Stimulated activated naive B cell treated with anti-CD40 and anti-IgM and Interleukin-4, amounts not matched to agents 10 μg/mL and 1 μg/mL and 100 μg/mL, for 72 hours (primary cell): ENCODE results near the gene GOLGA6D.
"Not testable (repeated sequence)": the region's sequence is repeated elsewhere in the genome, so short reads cannot be mapped to it uniquely, and the experiment has no call there.

Experiments
- ATAC-seq, 2 donors: fragments of 150-1000 bp; cut with Tn5 transposase; replicated peaks; 2 replicates each; pipeline ENCODE4 v1.10.0; 2021; ENCODE audit warnings: moderate library complexity in 1 of 2
- DNase-seq: peaks from one replicate; pipeline ENCODE4 v3.0.0; 2021
- H3K27ac Mint-ChIP-seq: one replicate; pipeline ENCODE4 v1.8.0; 2022; ENCODE audit warnings: mild to moderate bottlenecking, mixed read lengths
- H3K27me3 Mint-ChIP-seq, 2 donors: one replicate each; pipeline ENCODE4 v1.8.0; 2022; ENCODE audit warnings: mixed read lengths in 2 of 2
- H3K36me3 Mint-ChIP-seq, 2 donors: one replicate each; pipeline ENCODE4 v1.8.0; 2022; ENCODE audit warnings: mixed read lengths in 2 of 2, mild to moderate bottlenecking in 1 of 2
- H3K4me1 Mint-ChIP-seq, 2 donors: one replicate each; pipeline ENCODE4 v1.8.0; 2022; ENCODE audit warnings: mixed read lengths in 2 of 2, mild to moderate bottlenecking in 1 of 2
- H3K4me3 Mint-ChIP-seq, 2 donors: one replicate each; pipeline ENCODE4 v1.8.0; 2022; ENCODE audit warnings: mild to moderate bottlenecking in 2 of 2, mixed read lengths in 2 of 2, moderate library complexity in 1 of 2
- H3K9me3 Mint-ChIP-seq, 2 donors: one replicate each; pipeline ENCODE4 v1.8.0; 2022; ENCODE audit warnings: mixed read lengths in 2 of 2, mild to moderate bottlenecking in 1 of 2

Gene GOLGA6D

DNA sequence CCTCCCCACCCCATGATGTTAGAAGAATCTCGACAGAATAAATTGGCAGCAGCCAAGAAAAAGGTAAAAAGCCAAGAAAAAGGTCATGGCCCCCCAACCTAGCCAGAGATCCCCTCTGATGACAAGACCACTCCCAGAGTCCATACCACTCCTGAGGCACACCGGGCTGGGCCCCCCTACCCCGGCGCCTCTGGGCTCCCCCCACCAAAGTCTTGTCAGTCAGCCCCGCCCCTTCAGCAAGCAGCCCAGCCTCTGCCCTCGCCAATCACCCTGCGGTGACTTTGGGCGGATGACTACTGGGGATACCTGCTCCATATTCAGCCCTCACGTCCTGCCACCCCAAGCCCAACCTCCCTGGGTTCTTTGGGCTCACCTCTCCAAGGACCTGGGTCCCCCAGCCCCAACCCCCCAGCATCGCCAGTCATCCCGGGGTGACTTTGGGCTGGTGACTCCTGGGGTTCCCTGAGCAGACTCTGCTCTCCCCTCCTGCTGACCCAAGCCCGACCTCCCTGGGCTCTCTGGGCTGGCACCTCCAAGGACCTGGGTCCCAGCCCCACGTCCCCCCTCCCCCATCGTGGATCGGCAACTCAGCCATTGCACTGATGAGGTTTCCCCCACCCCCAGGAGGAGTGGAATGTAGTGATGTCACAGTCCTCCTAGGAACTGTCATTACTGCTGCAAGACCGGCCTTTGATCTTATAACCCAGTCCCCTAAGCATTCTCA, 23.9 kb upstream of the GOLGA6D start:
- H3K27me3 Mint-ChIP-seq, H3K27ac Mint-ChIP-seq, DNase-seq, ATAC-seq, H3K4me3 Mint-ChIP-seq, H3K4me1 Mint-ChIP-seq, H3K9me3 Mint-ChIP-seq, H3K36me3 Mint-ChIP-seq: not testable (repeated sequence)

DNA sequence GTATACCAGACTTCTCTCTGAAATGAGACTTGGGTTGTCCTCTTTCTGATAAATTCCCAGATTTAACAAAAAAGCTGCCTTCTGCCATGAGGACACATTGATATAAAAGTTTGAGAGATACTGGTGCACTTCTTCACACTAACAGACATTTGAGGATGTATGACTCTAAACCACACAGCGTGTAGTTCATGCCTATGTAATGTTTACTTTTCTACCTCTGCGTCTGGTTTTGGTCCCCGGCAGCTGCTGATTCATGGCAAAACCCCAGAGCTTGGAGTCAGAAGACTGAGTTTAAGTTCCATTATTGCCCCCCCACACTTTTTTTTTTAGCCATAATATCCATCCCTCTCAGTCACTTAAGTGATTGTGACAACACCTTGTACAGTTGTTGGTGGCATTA, 22.8 kb upstream of the GOLGA6D start:
- H3K9me3 Mint-ChIP-seq, DNase-seq, H3K4me3 Mint-ChIP-seq, H3K36me3 Mint-ChIP-seq, ATAC-seq, H3K4me1 Mint-ChIP-seq, H3K27me3 Mint-ChIP-seq, H3K27ac Mint-ChIP-seq: not testable (repeated sequence)

DNA sequence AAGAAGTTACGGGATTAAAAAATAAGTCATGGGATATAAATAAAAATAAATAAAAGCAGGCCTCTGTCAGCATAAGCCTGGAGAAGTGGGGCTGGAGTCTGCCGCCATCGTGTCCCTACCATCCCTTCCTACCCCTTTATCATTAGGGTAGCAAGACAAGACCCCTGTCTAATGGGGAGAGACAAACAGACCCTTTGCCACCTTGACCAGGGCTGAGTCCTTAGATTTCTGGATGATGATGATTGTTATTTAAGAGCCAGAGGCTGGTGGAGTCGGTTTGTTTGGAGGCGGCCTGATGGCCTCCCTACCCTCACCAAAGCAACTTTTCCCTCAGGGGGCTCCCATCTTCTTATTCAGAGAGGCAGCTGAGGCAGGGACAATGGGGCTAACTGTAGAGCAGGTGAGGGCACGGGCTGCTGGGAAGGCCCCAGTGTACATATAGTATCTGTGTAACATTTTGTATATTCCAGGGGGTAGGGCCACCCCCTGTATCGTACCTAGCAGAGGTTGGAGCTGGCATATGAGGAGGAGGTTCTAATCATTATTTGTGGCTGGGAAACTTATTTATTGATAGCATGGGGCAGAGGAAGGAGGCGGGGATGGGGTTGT, 8.8 kb upstream of the GOLGA6D start:
- not testable (repeated sequence) for H3K36me3 Mint-ChIP-seq, DNase-seq, ATAC-seq, H3K9me3 Mint-ChIP-seq, H3K27ac Mint-ChIP-seq, H3K4me1 Mint-ChIP-seq, H3K4me3 Mint-ChIP-seq
- peaks cover 3 to 11% of the 10 kb centered on the region in 2 donors for H3K27me3 Mint-ChIP-seq

DNA sequence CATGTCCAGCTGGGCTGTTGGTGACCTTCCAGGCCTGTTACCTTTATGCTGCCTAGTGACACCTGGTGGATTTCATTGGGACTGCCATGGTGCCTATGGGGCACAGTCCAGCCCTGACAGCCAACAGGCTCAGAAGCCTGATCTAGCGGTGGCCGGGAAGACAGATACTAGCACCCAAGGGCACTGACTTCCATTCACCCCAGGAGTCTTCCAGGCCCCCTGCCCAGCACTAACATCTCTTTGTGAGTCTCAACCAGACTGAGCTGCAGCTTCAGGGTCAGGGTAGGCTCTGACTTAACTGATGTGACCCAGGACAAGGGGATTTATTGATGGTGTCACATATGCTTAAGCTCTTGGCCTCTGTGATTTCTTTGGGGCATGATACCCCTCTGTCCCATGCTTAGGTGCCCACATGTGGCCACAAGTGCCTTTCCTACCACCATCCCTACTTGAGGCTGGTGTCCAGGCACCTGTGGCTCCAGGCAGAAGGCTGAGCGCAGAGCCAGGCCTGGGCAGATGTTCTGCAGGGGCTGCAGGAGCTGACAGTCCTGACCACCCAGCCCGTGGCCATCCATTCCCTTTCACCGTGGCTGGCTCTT, 8.0 kb upstream of the GOLGA6D start:
- H3K4me1 Mint-ChIP-seq, H3K9me3 Mint-ChIP-seq, H3K27ac Mint-ChIP-seq, H3K4me3 Mint-ChIP-seq, H3K36me3 Mint-ChIP-seq: not testable (repeated sequence)
- ATAC-seq, result peak; percentile 99 to 100
- peaks cover 3 to 11% of the 10 kb centered on the region in 2 donors for H3K27me3 Mint-ChIP-seq
- peak; percentile 79 for DNase-seq

DNA sequence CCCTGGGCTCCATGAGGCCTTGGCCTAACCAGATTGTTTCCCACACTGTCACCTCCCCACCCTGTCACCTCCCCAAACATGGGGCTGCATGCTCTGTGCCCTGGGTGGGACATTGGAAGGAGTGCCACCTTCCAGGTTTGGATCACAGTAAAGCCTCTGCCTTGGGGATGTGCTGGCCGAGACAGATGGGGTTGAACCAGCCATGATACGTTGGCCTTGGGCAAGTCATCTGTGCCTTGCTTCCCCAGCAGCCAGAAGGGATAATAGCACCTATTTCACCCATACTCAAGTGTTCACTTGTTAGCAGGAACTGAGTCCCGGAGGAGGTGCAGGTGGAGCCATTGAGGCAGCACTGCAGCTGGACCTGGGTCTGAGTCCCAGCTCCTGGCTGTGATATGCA, 7.0 kb upstream of the GOLGA6D start:
- H3K27me3 Mint-ChIP-seq, result peaks cover 3 to 11% of the 10 kb centered on the region in 2 donors
- DNase-seq, H3K36me3 Mint-ChIP-seq, H3K4me3 Mint-ChIP-seq, ATAC-seq, H3K27ac Mint-ChIP-seq, H3K4me1 Mint-ChIP-seq, H3K9me3 Mint-ChIP-seq: not testable (repeated sequence)

DNA sequence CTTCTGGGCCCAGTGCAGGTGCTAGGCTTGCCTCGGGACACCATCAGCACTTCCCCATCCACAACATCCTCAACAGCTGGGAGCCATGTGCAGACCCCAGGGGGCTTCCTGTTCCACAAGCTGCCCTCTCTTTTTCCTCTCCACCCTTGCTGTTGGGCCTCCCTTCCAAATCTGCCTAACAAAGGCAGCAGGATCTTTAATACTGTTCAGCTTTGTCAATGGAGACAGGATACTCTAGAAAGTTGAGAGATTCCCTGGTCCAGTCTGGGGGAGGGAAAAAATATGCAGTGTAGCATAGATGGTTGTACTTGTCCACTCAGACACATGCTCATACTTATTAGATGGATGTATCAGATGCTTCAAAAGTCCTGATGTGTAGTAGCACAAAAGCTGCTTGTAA, 4.1 kb upstream of the GOLGA6D start:
- not testable (repeated sequence) for H3K9me3 Mint-ChIP-seq

DNA sequence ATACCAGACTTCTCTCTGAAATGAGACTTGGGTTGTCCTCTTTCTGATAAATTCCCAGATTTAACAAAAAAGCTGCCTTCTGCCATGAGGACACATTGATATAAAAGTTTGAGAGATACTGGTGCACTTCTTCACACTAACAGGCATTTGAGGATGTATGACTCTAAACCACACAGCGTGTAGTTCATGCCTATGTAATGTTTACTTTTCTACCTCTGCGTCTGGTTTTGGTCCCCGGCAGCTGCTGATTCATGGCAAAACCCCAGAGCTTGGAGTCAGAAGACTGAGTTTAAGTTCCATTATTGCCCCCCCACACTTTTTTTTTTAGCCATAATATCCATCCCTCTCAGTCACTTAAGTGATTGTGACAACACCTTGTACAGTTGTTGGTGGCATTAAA, 1.5 kb downstream of the GOLGA6D start:
- not testable (repeated sequence) for H3K4me1 Mint-ChIP-seq, H3K27ac Mint-ChIP-seq

More for the DNA sequence above, 4.1 kb upstream of the GOLGA6D start:
- ATAC-seq, H3K4me1 Mint-ChIP-seq, H3K27ac Mint-ChIP-seq, H3K4me3 Mint-ChIP-seq, DNase-seq, H3K36me3 Mint-ChIP-seq: not testable (repeated sequence)
- H3K27me3 Mint-ChIP-seq, result peaks cover 3 to 11% of the 10 kb centered on the region in 2 donors

DNA sequence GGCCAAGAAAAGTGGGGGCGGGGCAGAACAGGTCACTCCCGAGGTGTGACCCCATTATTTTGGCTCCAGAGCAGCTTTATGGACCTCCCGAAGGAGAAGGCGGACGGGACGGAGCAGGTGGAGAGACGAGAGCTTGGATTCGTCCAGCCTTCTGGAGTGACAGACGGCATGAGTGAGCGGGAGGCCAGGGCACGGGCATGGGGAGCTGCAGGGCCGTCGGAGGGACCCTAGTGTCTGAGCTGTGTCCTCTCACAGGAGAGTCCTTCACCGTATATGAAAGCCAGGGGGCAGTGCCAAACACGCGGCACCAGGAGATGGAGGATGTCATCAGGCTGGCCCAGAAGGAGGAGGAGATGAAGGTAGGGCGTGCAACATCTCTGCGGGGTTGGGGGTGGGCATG, 11.0 kb downstream of the GOLGA6D start:
- not testable (repeated sequence) for H3K36me3 Mint-ChIP-seq, DNase-seq, H3K27ac Mint-ChIP-seq, H3K4me3 Mint-ChIP-seq, H3K27me3 Mint-ChIP-seq, ATAC-seq, H3K9me3 Mint-ChIP-seq, H3K4me1 Mint-ChIP-seq

More for the DNA sequence above, 1.5 kb downstream of the GOLGA6D start:
- not testable (repeated sequence) for H3K27me3 Mint-ChIP-seq, ATAC-seq, H3K36me3 Mint-ChIP-seq, H3K9me3 Mint-ChIP-seq, DNase-seq, H3K4me3 Mint-ChIP-seq

DNA sequence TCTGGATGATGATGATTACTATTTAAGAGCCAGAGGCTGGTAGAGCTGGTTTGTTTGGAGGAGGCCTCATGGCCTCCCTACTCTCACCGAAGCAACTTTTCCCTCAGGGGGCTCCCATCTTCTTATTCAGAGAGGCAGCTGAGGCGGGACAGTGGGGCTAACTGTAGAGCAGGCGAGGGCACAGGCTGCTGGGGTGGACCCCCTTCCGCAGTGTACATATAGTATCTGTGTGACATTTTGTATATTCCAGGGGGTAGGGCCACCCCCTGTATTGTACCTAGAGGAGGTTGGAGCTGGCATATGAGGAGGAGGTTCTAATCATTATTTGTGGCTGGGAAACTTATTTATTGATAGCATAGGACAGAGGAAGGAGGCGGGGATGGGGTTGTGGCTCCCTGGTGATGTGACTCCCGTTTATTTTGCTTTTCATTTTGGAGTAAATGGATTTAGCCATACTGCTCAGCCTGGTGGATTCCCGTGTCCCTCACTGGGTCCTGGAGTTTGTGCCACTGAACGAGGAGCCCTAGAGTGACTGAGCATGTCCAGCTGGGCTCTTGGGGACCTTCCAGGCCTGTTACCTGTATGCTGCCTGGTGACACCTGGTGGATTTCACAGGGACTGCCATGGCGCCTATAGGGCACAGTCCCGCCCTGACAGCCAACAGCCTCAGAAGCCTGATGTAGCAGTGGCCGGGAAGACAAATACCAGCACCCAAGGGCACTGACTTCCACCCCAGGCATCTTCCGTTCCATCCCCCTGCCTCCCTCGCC, 16.1 kb downstream of the GOLGA6D start:
- not testable (repeated sequence) for H3K36me3 Mint-ChIP-seq, H3K9me3 Mint-ChIP-seq, H3K4me1 Mint-ChIP-seq, H3K27ac Mint-ChIP-seq, H3K4me3 Mint-ChIP-seq, DNase-seq
- peak; percentile 97 to 98 for ATAC-seq
- H3K27me3 Mint-ChIP-seq, result peaks cover 11 to 25% of the 10 kb centered on the region in 2 donors

DNA sequence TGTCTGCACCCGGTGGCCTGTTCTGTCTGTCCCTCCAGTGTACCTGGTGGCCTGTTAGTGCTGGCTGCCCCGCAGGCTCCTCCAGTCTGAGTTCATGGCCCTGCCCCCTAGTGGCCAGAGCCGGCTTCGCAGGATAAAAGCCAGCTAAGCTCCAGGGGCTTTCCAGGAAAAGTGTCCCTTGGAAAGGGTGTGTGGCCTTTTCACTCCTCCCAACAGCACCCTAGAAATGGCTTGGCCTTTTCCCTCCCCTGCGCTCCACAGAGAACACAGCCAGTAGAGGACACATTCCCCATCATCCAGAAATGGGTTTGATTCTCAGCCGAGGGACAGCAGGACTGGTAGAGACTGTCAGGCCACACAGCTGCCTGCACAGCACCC, 16.7 kb downstream of the GOLGA6D start:
- not testable (repeated sequence) for H3K36me3 Mint-ChIP-seq

DNA sequence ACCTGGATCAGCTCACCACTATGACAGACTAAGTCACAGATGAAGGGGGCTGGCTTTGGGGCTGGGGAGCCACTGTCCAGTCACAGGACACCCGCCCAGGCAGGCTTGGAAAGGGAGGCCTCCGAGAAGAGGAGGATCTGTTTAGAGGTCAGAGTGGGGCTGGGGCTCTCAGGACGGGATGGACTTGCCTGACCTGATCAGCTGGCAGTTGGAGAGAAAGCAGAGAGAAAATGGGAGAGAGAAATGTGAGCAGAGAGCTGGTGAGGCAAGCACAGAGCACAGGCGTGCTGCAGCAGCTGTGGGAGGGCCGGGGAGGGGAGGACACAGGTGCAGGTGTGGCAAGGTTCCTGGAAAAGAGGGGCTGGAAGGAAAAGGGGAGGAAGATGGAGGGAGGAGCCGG, 17.4 kb downstream of the GOLGA6D start:
- H3K4me3 Mint-ChIP-seq, H3K27ac Mint-ChIP-seq, DNase-seq, ATAC-seq, H3K9me3 Mint-ChIP-seq, H3K36me3 Mint-ChIP-seq, H3K4me1 Mint-ChIP-seq: not testable (repeated sequence)
- H3K27me3 Mint-ChIP-seq, result peaks cover 22 to 38% of the 10 kb centered on the region in 2 donors

More for the DNA sequence above, 16.7 kb downstream of the GOLGA6D start:
- not testable (repeated sequence) for H3K4me1 Mint-ChIP-seq, H3K4me3 Mint-ChIP-seq, H3K9me3 Mint-ChIP-seq, H3K27ac Mint-ChIP-seq
- DNase-seq (peak; percentile 59), ATAC-seq (peak; percentile 94 to 96)
- peaks cover 17 to 30% of the 10 kb centered on the region in 2 donors for H3K27me3 Mint-ChIP-seq

DNA sequence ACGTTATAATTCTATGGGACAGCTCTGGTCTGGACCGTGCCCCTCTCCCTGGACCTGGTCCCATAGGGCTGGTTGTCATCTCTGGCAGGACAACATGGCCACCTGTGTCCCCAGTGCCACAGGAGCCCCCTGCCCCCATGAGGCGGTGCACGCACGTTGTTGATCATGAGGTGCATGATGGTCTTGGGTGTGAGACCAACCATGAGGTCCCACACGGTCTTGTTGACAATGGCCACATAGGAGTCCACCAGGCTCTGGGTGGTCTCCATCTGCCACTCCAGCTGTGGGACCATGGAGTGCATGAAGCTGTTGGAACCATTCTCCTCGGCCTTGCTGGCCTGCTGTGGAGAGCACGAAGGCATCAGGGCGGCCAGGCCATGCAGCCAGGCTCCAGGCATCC, 19.7 kb downstream of the GOLGA6D start:
- Mint-ChIP-seq H3K36me3 (no peaks in the 10 kb centered on the region), H3K27me3 (peaks cover 26 to 57% of the 10 kb centered on the region in 2 donors), H3K4me1 (no peaks in the 10 kb centered on the region), H3K9me3 (no peaks in the 10 kb centered on the region), H3K27ac (no peak overlapping the region), H3K4me3 (no peak overlapping the region)
- ATAC-seq (no peak), DNase-seq (no peak)

DNA sequence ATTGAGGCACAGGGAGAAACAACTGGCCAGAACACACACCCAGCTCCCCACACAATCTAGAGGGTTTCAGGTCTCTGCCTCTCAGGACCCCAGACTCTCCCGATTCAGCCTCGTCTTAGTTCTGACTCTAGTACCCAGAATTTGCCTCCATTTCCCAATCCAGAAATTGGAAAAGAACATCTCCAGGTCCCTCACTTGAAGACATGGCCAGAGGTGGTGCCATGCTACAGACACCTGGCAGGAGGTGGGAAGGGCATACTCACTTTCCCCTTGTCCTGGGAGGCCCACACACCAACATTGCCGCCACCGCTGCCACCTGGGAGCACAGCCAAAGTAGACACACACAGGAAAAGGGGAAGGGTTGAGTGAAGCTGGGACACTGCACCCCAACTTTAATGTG, 20.1 kb downstream of the GOLGA6D start:
- DNase-seq, H3K4me3 Mint-ChIP-seq, ATAC-seq, H3K36me3 Mint-ChIP-seq, H3K4me1 Mint-ChIP-seq, H3K9me3 Mint-ChIP-seq, H3K27ac Mint-ChIP-seq: not testable (repeated sequence)
- H3K27me3 Mint-ChIP-seq, result peaks cover 26 to 61% of the 10 kb centered on the region in 2 donors

DNA sequence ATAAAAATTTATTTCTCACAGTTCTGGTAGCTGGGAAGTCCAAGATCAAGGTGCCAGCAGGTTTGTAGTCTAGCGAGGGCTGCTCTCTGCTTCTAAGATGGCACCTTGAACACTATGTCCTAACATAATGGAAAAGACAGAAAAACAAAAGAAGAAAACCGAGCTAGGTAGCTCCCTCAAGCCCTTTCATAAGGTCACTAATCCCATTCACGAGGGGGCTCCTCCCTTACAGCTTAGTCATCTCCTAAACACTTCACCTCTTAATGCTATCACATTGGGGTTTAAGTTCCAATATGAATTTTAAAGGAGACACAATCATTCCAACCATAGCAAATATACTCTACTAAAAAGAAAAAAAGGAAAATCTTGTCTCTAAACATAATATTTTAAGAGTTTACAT, 23.6 kb downstream of the GOLGA6D start:
- ATAC-seq (no peak), DNase-seq (no peak)
- Mint-ChIP-seq H3K27ac (no peak overlapping the region), H3K9me3 (no peaks in the 10 kb centered on the region), H3K27me3 (peaks cover 27 to 58% of the 10 kb centered on the region in 2 donors), H3K36me3 (no peaks in the 10 kb centered on the region), H3K4me1 (no peaks in the 10 kb centered on the region), H3K4me3 (no peak overlapping the region)
